GM21528 (cell line): ENCODE data around the gene AMIGO1.
"Not testable (repeated sequence)": the region's sequence is repeated elsewhere in the genome, so short reads cannot be mapped to it uniquely, and the experiment has no call there.

ENCODE experiments used
- ATAC-seq: cut with Tn5 transposase; IDR thresholded peaks from one replicate; pipeline ENCODE4 v1.9.1; 2021; ENCODE audit warnings: mild to moderate bottlenecking, moderate library complexity; ENCODE audit not compliant: unreplicated experiment, low FRiP score

AMIGO1 gene

GRCh38 chr1:109484519-109484975 is 25.0 kb downstream of the AMIGO1 start:
- no peak for ATAC-seq

GRCh38 chr1:109483672-109484518 is 25.6 kb downstream of the AMIGO1 start, which contains the start of gene ATXN7L2:
Gene ATXN7L2, plus strand, starts transcription at chr1:109483905. Its CDS starts 49 bp downstream, at chr1:109483954.
- peak; percentile 74 for ATAC-seq

GRCh38 chr1:109482791-109483671 is 26.5 kb downstream of the AMIGO1 start:
- peak; percentile 11 for ATAC-seq

- no peak for ATAC-seq
These were observed 27.3 kb downstream of the AMIGO1 start for GRCh38 chr1:109482242-109482641.

GRCh38 chr1:109481646-109482045 is 27.9 kb downstream of the AMIGO1 start:
- no peak for ATAC-seq

- no peak for ATAC-seq
These were observed 29.6 kb downstream of the AMIGO1 start for GRCh38 chr1:109479901-109480300.

GRCh38 chr1:109479311-109479710 is 30.2 kb downstream of the AMIGO1 start:
- no peak for ATAC-seq

GRCh38 chr1:109478806-109479205 is 30.7 kb downstream of the AMIGO1 start:
- ATAC-seq: no peak

- no peak for ATAC-seq
These were observed 31.7 kb downstream of the AMIGO1 start for GRCh38 chr1:109477821-109478220.

GRCh38 chr1:109476825-109477224 is 32.7 kb downstream of the AMIGO1 start:
- ATAC-seq: no peak

- no peak for ATAC-seq
These were observed 34.3 kb downstream of the AMIGO1 start for GRCh38 chr1:109475261-109475660.

GRCh38 chr1:109474697-109475096 is 34.8 kb downstream of the AMIGO1 start:
- no peak for ATAC-seq

- not testable (repeated sequence) for ATAC-seq
These were observed 36.1 kb downstream of the AMIGO1 start for GRCh38 chr1:109473284-109474057.

- ATAC-seq: no peak
These were observed 36.7 kb downstream of the AMIGO1 start for GRCh38 chr1:109472779-109473178.

GRCh38 chr1:109470245-109470644 is 39.3 kb downstream of the AMIGO1 start:
- no peak for ATAC-seq

GRCh38 chr1:109468903-109469302 is 40.6 kb downstream of the AMIGO1 start:
- no peak for ATAC-seq

GRCh38 chr1:109468061-109468460 is 41.5 kb downstream of the AMIGO1 start:
- no peak for ATAC-seq

- no peak for ATAC-seq
These were observed 42.2 kb downstream of the AMIGO1 start for GRCh38 chr1:109467301-109467777.

GRCh38 chr1:109466452-109467300 is 42.9 kb downstream of the AMIGO1 start, which contains the start of gene SYPL2:
Gene SYPL2, plus strand, starts transcription at chr1:109466546. Its CDS starts 298 bp downstream, at chr1:109466844.
- no peak for ATAC-seq
